ENCODE data around the gene MRNIP. TPM values are rescaled to one million over a fixed set of nuclear protein-coding genes. Genes with fewer than 3 reads are reported as not detected.

MRNIP gene
- total and polyA plus RNA-seq, 4 donors: 5.4 to 12.0 (median 7.3) TPM

DNA sequence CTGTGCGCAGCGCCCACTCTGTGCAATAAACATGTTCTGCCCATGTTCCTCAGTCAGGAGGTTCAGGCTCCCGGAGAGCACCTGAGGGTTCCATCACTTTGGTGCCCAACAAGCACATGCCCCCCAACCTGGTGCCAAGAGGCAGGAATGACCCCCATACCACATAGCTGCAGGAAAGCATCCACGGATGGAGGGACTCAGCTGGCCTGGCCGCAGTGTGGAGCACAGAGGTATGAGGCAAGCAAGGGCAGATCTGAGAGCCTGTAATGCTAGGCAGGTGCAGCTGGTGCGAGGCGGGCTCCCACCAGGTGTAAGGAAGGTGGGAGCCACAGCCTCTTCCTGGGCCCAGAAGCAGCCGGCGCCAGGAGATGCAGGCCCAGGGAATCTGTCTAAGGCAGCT is 4.3 kb upstream of the MRNIP start:
- H3K9me3 ChIP-seq (ENCODE audit: control insufficient read depth in 4 of 4, low read length in 3 of 4): no peaks in the 10 kb centered on the region
- DNase-seq (ENCODE audit: low spot score): no peak
- WGBS: 98% methylated on average over 9 of the region's 9 CpGs
- H3K27ac ChIP-seq (ENCODE audit: low read depth in 1 of 2, low read length in 2 of 2): no peak overlapping the region
- no peak overlapping the region for H3K9ac ChIP-seq (ENCODE audit: low read depth in 1 of 2, low read length in 2 of 2)
- peaks cover 0 to 6% (median 0%) of the 10 kb centered on the region in 4 donors for H3K4me1 ChIP-seq (ENCODE audit: control insufficient read depth in 4 of 4, insufficient read depth in 4 of 4, low read length in 3 of 4)
- H3K36me3 ChIP-seq (ENCODE audit: control insufficient read depth in 4 of 4, insufficient read depth in 3 of 4, low read depth in 1 of 4, low read length in 3 of 4): peaks cover 14 to 48% (median 19%) of the 10 kb centered on the region in 4 donors
- no peaks in the 10 kb centered on the region for H3K27me3 ChIP-seq (ENCODE audit: control insufficient read depth in 4 of 4, insufficient read depth in 4 of 4, low read length in 3 of 4)
- H3K4me3 ChIP-seq (ENCODE audit: low read depth in 1 of 3, low read length in 3 of 3): no peak overlapping the region
- TF ChIP-seq JUND (IDR thresholded peaks at IDR 0.05): no peak
- no peak for TF ChIP-seq FOXA1 (IDR thresholded peaks at IDR 0.05)

GRCh38 chr5:179862296-179862695 is 3.7 kb upstream of the MRNIP start:
- TF ChIP-seq HNF4A (conservative IDR thresholded peaks at IDR 0.05): no peak
- H3K4me1 ChIP-seq (ENCODE audit: control insufficient read depth in 4 of 4, insufficient read depth in 4 of 4, low read length in 3 of 4): peaks cover 0 to 7% (median 3%) of the 10 kb centered on the region in 4 donors
- no peaks in the 10 kb centered on the region for H3K27me3 ChIP-seq (ENCODE audit: control insufficient read depth in 4 of 4, insufficient read depth in 4 of 4, low read length in 3 of 4)
- H3K27ac ChIP-seq (ENCODE audit: low read depth in 1 of 2, low read length in 2 of 2): no peak overlapping the region
- no peak overlapping the region for H3K4me3 ChIP-seq (ENCODE audit: low read depth in 1 of 3, low read length in 3 of 3)
- no peak overlapping the region for H3K9ac ChIP-seq (ENCODE audit: low read depth in 1 of 2, low read length in 2 of 2)
- DNase-seq (ENCODE audit: low spot score): no peak
- peaks cover 14 to 43% (median 19%) of the 10 kb centered on the region in 4 donors for H3K36me3 ChIP-seq (ENCODE audit: control insufficient read depth in 4 of 4, insufficient read depth in 3 of 4, low read depth in 1 of 4, low read length in 3 of 4)
- WGBS: 98% methylated on average over 2 of the region's 2 CpGs
- H3K9me3 ChIP-seq (ENCODE audit: control insufficient read depth in 4 of 4, low read length in 3 of 4): no peaks in the 10 kb centered on the region

- Histone ChIP-seq H3K9ac (ENCODE audit: low read depth in 1 of 2, low read length in 2 of 2) (no peak overlapping the region), H3K4me1 (ENCODE audit: control insufficient read depth in 4 of 4, insufficient read depth in 4 of 4, low read length in 3 of 4) (peaks cover 0 to 7% (median 3%) of the 10 kb centered on the region in 4 donors), H3K36me3 (ENCODE audit: control insufficient read depth in 4 of 4, insufficient read depth in 3 of 4, low read depth in 1 of 4, low read length in 3 of 4) (peaks cover 8 to 30% (median 14%) of the 10 kb centered on the region in 4 donors), H3K27me3 (ENCODE audit: control insufficient read depth in 4 of 4, insufficient read depth in 4 of 4, low read length in 3 of 4) (no peaks in the 10 kb centered on the region), H3K27ac (ENCODE audit: low read depth in 1 of 2, low read length in 2 of 2) (no peak overlapping the region), H3K4me3 (ENCODE audit: low read depth in 1 of 3, low read length in 3 of 3) (no peak overlapping the region), H3K9me3 (ENCODE audit: control insufficient read depth in 4 of 4, low read length in 3 of 4) (no peaks in the 10 kb centered on the region)
- no peak for TF ChIP-seq FOXA2 (IDR thresholded peaks at IDR 0.05)
- no peak for TF ChIP-seq REST (IDR thresholded peaks at IDR 0.05)
- no peak for TF ChIP-seq HNF4A (conservative IDR thresholded peaks at IDR 0.05)
- no peak for TF ChIP-seq JUND (IDR thresholded peaks at IDR 0.05)
- TF ChIP-seq GABPA (IDR thresholded peaks at IDR 0.05 in 1 of 2, conservative IDR thresholded peaks at IDR 0.05 in 1 of 2): no peak
- TF ChIP-seq RAD21 (IDR thresholded peaks at IDR 0.05): no peak
- TF ChIP-seq NR2F2 (IDR thresholded peaks at IDR 0.05): no peak
- no peak for TF ChIP-seq ZBTB33 (IDR thresholded peaks at IDR 0.05)
- no peak for TF ChIP-seq RXRA (IDR thresholded peaks at IDR 0.05)
- no peak for TF ChIP-seq TAF1 (conservative IDR thresholded peaks at IDR 0.05)
- TF ChIP-seq EGR1 (IDR thresholded peaks at IDR 0.05; ENCODE audit: low read depth in 2 of 2): no peak
- TF ChIP-seq, protein P1, sequence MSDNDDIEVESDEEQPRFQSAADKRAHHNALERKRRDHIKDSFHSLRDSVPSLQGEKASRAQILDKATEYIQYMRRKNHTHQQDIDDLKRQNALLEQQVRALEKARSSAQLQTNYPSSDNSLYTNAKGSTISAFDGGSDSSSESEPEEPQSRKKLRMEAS (IDR thresholded peaks at IDR 0.05): no peak
- no peak for TF ChIP-seq HNF4G (IDR thresholded peaks at IDR 0.05)
- TF ChIP-seq, protein P2, sequence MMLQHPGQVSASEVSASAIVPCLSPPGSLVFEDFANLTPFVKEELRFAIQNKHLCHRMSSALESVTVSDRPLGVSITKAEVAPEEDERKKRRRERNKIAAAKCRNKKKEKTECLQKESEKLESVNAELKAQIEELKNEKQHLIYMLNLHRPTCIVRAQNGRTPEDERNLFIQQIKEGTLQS (IDR thresholded peaks at IDR 0.05): no peak
- TF ChIP-seq YY1 (IDR thresholded peaks at IDR 0.05): no peak
- TF ChIP-seq, protein P3, sequence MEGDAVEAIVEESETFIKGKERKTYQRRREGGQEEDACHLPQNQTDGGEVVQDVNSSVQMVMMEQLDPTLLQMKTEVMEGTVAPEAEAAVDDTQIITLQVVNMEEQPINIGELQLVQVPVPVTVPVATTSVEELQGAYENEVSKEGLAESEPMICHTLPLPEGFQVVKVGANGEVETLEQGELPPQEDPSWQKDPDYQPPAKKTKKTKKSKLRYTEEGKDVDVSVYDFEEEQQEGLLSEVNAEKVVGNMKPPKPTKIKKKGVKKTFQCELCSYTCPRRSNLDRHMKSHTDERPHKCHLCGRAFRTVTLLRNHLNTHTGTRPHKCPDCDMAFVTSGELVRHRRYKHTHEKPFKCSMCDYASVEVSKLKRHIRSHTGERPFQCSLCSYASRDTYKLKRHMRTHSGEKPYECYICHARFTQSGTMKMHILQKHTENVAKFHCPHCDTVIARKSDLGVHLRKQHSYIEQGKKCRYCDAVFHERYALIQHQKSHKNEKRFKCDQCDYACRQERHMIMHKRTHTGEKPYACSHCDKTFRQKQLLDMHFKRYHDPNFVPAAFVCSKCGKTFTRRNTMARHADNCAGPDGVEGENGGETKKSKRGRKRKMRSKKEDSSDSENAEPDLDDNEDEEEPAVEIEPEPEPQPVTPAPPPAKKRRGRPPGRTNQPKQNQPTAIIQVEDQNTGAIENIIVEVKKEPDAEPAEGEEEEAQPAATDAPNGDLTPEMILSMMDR (IDR thresholded peaks at IDR 0.05; ENCODE audit: low read depth, low read length, missing input control): no peak
- TF ChIP-seq FOXA1 (IDR thresholded peaks at IDR 0.05): no peak
- TF ChIP-seq SP1 (IDR thresholded peaks at IDR 0.05): no peak
- 84% methylated on average over 11 of the region's 11 CpGs for WGBS
- DNase-seq (ENCODE audit: low spot score): no peak
These were observed 1.7 kb upstream of the MRNIP start for GRCh38 chr5:179860301-179860700.
